Measurements from ENCODE around the gene GON7. TPM values are rescaled to one million over a fixed set of nuclear protein-coding genes. Genes with fewer than 3 reads are reported as not detected.

Gene GON7
- total RNA-seq, 1 donor from 2014 or later: 7.4 TPM

DNA sequence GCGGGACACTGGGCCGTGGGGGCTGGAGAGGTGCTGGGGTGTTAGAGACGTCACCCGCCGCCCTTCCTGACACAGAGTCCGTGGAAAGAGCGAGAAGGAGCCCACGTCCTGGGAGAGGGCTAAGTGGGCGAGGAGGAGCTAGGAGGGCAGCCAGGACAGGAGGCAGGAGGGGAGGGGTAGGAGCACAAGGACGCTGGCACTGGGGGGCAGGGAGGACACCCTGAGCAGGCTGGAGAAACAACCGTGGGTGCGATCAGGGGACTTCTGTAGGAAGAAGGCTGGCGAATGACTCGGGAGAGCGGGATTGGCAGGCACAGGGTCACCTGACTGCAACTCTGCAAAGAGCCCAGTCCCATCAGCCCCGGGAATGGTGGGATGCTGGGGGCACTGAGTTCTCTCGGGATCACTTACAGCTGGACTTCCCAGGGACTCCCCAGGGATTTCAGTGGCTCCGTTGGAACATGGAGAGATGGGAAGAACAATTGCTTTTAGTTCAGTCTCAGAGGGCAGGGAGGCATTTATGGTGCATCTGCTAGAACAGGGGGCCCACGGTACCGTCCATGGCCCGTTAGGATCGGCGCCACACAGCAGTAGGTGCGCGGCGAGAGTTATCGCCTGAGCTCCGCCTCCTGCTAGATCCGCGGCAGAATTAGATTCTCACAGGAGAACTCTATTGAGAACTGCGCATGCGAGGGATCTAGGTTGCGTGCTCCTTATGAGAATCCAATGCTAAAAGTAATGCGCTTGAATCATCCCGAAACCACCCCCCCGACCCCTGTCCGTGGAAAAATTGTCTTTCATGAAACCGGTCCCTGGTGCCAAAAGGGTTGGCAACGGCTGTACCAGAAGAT, 24.5 kb upstream of the GON7 start:
- Histone ChIP-seq H3K4me3 (peak overlapping the region; percentile 23 to 28), H3K27me3 (no peaks in the 10 kb centered on the region), H3K27ac (peak overlapping the region; percentile 12), H3K4me1 (peaks cover 4% of the 10 kb centered on the region), H3K36me3 (peaks cover 5 to 26% of the 10 kb centered on the region in 2 donors), H3K9me3 (no peaks in the 10 kb centered on the region)
- intact Hi-C loops (cut with DNase I): no loop called here
- DNase-seq (ENCODE audit: extremely low spot score in 2 of 2): no peak
- TF ChIP-seq POLR2A (IDR thresholded peaks at IDR 0.05) (no peak), POLR2AphosphoS5 (IDR thresholded peaks at IDR 0.05; ENCODE audit: insufficient read depth in 1 of 2, low read depth in 1 of 2) (no peak), CTCF (IDR thresholded peaks at IDR 0.05) (no peak)

DNA sequence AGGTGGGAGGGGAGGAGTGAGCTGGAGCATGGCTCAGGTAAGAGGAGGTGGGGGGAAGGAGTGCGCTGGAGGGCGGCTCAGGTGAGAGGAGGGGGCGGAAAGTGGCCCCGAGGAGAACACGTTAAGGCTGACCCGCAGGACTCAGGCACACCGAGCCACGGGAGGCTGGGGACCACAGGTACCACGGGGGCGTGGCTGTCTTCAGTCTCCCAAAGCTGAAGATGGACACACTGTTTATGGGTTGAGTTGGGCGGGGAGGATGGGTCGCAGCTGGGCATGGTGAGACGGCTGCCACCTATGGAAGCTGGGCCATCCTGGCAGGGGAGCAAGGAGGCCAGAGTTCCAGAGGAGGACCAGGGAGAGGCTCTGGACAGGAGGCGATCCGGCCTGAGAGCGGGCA, 23.7 kb upstream of the GON7 start:
- peaks cover 5 to 26% of the 10 kb centered on the region in 2 donors for H3K36me3 ChIP-seq
- no peaks in the 10 kb centered on the region for H3K27me3 ChIP-seq
- intact Hi-C loops (cut with DNase I): no loop called here
- no peak for DNase-seq (ENCODE audit: extremely low spot score in 2 of 2)
- TF ChIP-seq POLR2A (IDR thresholded peaks at IDR 0.05): no peak
- TF ChIP-seq POLR2AphosphoS5 (IDR thresholded peaks at IDR 0.05; ENCODE audit: insufficient read depth in 1 of 2, low read depth in 1 of 2): no peak
- TF ChIP-seq CTCF (IDR thresholded peaks at IDR 0.05): no peak
- no peak overlapping the region for H3K4me3 ChIP-seq
- peaks cover 4% of the 10 kb centered on the region for H3K4me1 ChIP-seq
- no peaks in the 10 kb centered on the region for H3K9me3 ChIP-seq
- no peak overlapping the region for H3K27ac ChIP-seq

DNA sequence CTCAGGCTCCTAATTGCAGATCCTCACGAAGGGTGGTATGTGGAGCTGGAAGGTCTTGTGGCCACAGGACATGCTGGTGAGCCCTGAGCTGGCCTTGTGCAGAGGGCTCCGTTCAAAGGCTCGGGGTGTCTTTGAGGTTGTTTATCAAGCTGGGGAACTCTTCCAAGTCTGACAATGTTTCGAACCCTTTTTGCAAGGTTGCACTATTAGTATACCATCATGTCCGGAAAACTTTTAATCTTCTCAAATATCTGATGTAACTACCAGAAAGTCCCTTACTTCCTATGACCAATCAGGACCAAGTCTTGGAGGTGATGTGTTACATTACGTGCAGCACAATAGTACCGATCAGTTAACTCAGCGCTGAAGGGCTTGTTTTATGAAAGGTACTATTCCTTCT, 21.7 kb upstream of the GON7 start:
- no peak for DNase-seq (ENCODE audit: extremely low spot score in 2 of 2)
- peaks cover 5 to 34% of the 10 kb centered on the region in 2 donors for H3K36me3 ChIP-seq
- no peaks in the 10 kb centered on the region for H3K27me3 ChIP-seq
- TF ChIP-seq POLR2A (IDR thresholded peaks at IDR 0.05) (no peak), POLR2AphosphoS5 (IDR thresholded peaks at IDR 0.05; ENCODE audit: insufficient read depth in 1 of 2, low read depth in 1 of 2) (no peak), CTCF (IDR thresholded peaks at IDR 0.05) (no peak)
- no peak overlapping the region for H3K27ac ChIP-seq
- intact Hi-C loops (cut with DNase I): no loop called here
- H3K4me3 ChIP-seq: no peak overlapping the region
- H3K9me3 ChIP-seq: no peaks in the 10 kb centered on the region
- peaks cover 4% of the 10 kb centered on the region for H3K4me1 ChIP-seq

- intact Hi-C loops (cut with DNase I): no loop called here
- Histone ChIP-seq H3K9me3 (no peaks in the 10 kb centered on the region), H3K4me1 (no peaks in the 10 kb centered on the region), H3K36me3 (peaks cover 5 to 62% of the 10 kb centered on the region in 2 donors), H3K27ac (no peak overlapping the region), H3K4me3 (no peak overlapping the region), H3K27me3 (no peaks in the 10 kb centered on the region)
- no peak for DNase-seq (ENCODE audit: extremely low spot score in 2 of 2)
- TF ChIP-seq POLR2A (IDR thresholded peaks at IDR 0.05): no peak
- TF ChIP-seq CTCF (IDR thresholded peaks at IDR 0.05): no peak
These were observed 16.7 kb upstream of the GON7 start for GRCh38 chr14:93223565-93223964.

GRCh38 chr14:93220509-93220908, 13.6 kb upstream of the GON7 start:
- DNase-seq (ENCODE audit: extremely low spot score in 2 of 2): no peak
- Histone ChIP-seq H3K36me3 (peaks cover 0 to 65% of the 10 kb centered on the region in 2 donors), H3K27ac (no peak overlapping the region), H3K4me3 (no peak overlapping the region), H3K27me3 (no peaks in the 10 kb centered on the region), H3K4me1 (no peaks in the 10 kb centered on the region), H3K9me3 (no peaks in the 10 kb centered on the region)
- no peak for TF ChIP-seq CTCF (IDR thresholded peaks at IDR 0.05)
- TF ChIP-seq POLR2AphosphoS5 (IDR thresholded peaks at IDR 0.05; ENCODE audit: insufficient read depth in 1 of 2, low read depth in 1 of 2): no peak
- no peak for TF ChIP-seq POLR2A (IDR thresholded peaks at IDR 0.05)
- intact Hi-C loops (cut with DNase I): no loop called here

Data from vagina (tissue), 2 donors.